Raji (cell line): ENCODE results near the gene KLHL30.

Experiments
- POLR2A ChIP-seq: IDR thresholded peaks from 2 replicates; pipeline ENCODE4 v1.6.1; 2011; ENCODE audit warnings: low read depth, low read length, control low read depth; ENCODE audit not compliant: insufficient read depth

Gene KLHL30

DNA sequence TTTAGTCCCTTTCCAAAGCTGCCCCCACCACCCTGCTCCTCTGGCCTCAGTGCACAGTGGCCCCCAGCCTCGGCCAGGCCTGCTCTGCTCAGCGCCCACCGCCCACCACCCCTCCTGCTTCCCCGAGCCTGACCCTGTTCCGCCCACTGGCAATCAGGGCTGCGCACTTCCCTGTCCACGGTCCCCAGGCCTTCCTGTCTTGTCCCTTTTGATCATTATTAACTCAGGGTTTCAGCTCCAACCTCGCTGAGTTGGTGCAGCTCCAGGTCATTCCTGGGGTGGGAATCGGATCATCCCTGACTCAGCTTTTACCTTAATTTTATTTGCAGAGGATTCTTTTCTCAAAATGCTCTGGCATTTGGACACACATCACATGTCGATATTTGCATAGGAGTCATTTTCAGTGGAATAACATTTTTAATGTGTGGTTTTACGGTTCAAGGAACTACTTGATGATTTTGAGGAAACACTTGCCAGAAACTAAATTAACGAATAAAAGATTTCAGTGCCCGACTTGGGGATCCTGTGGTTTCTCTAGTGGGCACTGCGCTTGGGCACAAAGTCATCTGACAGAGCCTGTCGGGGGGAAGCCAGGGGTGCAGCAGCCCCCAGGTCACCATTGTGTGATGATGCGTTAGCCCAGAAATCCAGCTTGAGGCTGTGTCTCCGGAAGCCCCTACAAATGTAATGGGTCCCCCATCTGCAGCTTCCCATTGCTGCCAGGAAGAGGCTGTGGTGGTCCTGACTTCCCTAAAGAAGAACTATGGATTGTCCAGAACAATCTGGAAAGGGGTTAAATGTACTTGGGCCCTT lies 39.4 kb upstream of the KLHL30 start:
- TF ChIP-seq POLR2A = no peak

DNA sequence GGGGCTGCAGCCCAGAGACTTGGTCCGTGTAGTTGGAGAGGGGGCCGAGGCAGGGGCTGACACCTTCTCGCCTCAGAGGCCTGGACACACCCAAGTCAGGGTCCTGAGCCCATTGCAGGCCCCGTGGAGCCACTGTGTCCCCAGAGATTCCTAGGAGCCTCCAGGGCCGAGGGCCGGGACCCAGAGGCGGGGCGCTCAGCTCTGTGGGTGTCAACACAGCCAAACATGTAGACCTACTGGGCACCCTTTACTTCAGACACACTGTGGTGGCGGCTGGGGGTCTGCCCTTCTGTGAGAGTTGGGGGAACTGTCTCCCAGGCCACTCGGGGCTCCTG lies 38.8 kb upstream of the KLHL30 start:
- TF ChIP-seq POLR2A = no peak

DNA sequence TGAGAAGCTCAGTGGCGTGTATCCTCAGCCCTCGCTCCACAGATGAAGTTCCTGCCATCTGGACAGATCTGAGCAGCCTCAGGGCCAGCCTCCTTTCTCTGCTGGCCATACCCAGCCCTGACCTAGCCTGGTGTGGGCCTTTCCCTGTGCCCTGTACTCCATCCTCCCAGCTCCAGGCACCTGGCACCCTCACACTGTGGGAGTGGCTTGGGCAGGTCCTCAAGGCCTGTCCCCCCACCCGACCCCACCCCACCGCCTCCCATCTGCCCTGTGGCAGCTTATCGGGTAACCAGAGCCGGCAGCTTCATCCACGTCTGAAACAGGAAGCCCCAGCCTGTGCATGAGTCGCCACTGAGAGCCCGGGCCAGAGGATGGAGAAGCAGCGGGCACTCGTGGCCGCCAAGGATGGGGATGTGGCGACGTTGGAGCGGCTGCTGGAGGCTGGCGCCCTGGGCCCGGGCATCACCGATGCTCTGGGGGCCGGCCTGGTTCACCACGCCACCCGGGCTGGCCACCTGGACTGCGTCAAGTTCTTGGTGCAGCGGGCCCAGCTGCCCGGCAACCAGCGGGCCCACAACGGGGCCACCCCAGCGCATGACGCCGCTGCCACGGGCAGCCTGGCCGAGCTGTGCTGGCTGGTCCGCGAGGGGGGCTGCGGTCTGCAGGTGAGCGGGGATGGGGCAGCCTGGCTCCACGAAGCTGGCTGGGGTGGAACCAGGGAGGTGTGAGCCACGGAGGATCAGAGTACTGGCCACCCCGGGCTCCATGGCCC lies 38.2 kb upstream of the KLHL30 start, which contains the start of gene ESPNL:
ESPNL (plus strand) TSS at position 292 of the 772 bp plus-strand sequence; CDS start at position 372, 80 bp downstream.
- TF ChIP-seq POLR2A = no peak

DNA sequence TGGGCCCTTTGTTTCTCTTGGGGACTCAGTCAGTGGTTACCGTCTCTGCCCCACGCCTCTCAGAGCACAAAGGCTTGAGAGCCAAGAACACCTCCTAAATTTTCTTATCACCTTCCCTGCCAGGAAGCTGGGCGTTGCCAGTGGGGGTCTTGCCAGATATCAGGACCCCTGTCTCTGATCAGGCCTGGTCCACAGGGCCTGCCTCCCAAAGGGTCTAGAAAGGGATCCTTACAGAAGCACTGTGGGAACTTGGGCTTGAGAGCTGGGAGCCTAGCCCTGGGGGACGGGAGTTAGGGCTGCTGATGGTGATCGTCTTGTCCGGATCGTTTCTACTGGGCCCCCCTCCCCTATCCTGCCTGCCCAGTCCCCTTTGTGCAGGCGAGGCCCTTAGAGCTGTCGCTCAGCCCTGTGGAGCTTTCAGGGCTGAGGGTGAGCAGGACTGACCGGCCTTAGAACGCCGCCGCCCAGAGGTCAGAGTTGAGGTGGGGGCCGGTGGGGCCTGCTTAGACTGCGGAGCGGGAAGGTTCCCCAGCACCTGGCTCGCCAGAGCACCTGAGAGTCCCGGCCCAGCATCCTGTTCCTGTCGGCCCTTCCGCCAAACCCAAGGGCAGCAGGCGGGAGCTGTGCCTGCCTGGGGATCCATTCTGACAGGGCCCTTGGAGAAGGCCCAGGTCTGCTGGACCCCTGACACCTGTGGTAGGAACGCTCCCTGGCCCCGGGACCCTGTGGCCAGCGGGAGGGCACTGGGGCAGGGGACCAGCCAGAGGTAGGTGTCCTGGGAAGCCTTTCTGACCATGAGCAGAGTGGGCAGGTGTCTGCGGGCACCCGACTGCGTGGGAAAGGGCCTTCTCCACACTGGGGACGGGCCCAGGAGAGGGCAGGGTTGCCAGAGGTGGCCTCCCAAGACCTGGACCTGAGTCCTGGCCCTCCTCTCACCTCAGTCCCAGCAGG lies 37.4 kb upstream of the KLHL30 start:
- no peak for TF ChIP-seq POLR2A

DNA sequence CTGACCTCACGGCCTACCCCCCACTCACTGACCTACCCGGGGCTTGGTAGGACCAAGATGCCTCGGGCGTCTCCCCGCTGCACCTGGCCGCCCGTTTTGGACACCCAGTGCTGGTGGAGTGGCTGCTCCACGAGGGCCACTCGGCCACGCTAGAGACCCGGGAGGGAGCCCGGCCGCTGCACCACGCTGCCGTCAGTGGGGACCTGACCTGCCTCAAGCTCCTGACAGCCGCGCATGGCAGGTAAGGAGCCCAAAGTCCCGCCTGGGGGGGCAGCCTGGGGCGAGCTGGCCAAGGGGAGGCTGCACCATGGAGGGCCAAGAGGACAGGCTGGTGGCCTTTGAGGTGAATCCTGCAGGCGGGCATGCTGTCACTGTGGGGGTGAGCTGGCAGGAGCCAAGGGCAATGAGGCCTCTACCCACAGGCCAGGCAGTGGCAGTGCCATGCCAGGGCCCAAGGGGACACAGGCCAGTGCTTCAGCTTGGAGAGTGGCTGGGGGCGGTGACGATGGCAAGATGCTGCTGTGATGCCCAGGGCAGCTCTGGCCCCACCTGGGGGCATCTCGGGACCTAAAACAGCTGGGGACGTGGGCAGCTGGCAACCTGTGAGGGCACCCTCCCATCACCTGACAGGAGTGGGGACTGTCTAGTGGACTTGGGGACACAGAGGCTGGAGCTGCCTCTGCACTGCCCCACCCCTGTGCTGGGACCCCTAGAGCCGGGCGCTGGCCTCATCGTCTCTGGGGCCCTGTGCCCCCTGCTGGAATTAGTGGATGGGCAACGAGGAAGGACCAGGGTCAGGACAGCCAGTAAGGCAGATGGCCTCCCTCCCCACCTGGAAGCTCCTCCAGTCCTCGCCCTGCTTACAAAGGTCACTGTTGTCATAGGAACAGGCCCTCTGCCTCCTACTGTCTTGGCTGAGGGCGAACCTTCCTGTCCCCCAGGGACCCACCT lies 36.3 kb upstream of the KLHL30 start:
- TF ChIP-seq POLR2A = no peak

DNA sequence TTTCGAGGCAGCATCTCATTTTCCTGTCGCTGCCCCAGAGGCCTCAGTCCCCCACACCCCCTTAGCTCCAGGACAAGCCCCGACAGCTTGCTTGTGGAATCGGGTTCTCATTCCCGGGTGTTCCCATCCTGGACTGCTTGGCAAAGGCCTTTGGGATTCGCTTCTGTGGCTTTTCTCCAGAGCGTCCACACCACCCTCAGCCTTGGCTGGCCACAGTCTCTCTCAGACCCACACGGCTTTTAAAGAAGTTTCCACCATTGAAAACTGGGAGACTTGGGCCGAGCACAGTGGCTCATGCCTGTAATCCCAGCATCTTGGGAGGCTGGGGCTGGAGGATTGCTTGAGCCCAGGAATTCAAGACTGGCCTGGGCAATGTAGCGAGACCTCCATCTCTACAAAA lies 35.6 kb upstream of the KLHL30 start:
- TF ChIP-seq POLR2A = no peak

DNA sequence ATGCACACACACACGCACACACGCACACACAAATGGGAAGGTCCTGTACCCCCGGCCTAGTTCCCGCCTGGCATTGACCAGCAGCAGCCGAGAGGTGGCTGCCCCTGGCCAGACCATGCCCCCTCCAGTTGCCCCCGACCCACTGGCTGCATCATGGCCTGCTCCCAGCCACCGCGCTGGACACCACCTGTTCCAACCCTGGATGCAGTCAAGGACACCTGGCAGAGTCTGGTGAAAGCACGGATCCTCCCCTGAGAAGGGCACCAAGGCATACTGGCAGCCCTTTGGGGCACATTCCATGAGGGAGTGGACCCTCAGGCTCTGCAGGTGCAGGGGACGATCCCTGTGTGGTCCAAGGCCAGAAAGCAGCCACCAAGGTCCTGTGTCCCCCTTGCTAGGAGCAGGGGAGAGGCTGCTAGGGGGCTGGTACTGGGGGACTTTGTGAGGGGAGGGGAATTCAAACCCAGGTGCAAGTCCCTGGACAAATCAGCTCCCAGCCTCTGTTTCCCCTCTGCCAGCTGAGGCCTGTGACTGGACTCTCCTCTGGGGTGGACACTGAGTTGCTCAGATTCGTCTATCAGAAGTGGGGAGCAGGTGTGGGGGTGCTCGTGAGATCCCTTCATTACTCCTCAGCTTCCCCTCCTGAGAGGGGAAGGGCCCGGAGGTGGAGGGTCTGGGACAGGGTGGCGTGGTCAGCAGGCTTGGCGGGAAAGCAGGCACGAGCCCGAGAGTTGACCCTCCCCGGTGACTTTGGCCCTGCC lies 34.8 kb upstream of the KLHL30 start:
- TF ChIP-seq POLR2A = no peak

DNA sequence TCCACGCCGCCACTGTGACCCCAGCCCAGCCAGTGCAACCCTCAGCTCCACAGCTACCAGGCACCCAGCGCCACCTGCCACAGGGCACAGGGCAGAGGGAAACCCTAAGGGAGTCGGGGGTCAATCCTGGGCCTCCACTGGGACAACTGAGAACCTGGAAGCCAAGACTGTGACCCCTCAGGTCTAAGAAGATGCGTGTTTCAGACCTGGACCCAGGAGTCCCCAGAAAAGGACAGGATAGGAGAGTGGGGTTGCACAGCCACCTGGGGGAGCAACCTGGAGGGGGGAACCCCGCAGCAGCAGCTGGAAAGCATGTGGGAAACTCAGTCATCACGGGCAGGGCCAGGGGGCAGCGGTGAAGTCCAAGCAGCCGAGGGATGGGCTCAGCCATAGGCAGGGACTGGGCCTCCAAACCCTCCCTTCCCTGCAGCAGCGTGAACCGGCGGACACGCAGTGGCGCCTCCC lies 34.2 kb upstream of the KLHL30 start:
- TF ChIP-seq POLR2A = no peak

DNA sequence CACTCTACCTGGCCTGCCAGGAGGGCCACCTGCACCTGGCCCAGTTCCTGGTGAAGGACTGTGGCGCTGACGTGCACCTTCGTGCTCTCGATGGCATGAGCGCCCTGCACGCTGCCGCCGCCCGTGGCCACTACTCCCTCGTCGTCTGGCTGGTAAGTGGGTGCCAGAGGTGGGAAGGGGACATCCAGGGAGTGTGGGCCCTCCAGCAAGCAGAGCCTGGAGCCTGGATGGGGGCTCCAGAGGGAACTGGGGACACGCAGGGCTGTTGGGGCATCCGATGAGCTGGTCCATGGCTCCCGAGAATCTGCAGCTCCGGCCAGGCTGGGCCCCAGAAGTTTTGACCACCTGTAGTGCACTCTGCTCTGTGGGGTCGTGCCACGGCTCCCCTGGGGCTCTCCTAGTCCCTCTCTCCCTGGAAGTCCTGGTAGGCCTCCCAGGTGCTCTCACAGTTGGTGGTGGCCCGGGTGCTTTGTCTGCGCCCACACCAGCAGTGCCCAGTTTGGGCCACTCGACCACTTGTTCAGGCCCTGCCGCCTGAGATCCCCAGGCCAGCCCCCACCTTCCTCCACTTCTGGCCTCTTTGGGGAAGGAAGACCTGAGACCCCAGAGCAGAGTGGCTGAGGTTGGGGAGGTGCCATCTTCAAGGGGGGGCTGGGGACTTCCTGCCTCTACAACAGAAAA lies 33.6 kb upstream of the KLHL30 start:
- no peak for TF ChIP-seq POLR2A

DNA sequence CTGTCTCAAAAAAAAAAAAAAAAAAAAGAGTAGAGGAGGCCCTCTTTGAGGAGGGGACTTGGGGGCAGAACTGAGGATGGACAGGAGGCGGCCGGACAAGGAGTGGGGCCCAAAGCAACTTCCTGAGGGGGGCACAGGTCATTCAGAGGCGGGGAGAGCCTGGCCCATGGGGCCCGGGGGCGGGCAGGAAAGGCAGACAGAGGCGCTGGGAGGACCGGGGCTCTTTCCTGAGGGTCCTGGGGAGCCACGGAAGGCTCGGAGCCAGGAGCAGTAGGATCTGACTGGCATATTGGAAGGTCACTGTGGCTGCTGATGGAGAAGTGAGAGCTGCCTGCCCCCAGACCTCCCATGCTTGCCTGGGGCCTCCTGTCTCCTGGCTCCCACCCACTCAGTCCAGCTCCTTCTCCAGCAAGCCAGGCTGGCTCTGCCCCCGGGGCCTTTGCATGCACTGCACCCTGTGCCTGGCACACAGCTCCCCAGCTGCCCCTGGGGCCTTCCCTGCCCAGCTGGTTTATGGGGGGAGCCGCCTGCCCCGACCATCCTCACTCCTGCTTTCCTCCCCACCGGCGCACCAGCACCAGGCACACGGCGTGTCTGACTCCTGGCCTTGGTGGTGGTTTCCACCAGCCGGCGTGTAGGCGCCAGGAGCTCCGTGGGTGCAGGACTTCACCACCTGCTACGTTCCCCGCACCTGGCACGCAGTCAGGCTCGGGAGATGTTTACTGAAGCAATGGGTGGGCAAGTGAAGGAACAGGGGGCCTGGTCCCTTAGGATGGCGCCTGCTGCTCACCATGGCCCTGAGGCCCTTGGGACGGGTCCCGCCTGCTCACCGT lies 32.7 kb upstream of the KLHL30 start:
- no peak for TF ChIP-seq POLR2A

DNA sequence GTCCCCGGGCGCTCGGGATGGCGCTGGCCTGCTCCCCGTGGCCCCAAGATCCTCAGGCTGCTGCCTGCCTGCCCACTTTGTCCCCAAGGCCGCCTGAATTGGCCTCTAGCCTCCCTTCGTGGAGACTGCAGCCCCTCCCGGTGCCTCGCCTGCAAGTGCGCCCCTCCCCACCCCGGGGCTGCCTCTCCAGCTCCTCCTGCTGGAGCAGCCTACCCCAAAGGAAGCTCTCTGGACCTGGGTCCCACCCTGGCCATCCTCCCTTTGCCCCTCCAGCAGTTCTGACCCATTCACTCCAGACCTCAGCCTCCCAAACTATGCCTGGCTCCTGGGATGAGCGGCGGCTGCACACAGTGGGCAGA lies 32.1 kb upstream of the KLHL30 start:
- no peak for TF ChIP-seq POLR2A

DNA sequence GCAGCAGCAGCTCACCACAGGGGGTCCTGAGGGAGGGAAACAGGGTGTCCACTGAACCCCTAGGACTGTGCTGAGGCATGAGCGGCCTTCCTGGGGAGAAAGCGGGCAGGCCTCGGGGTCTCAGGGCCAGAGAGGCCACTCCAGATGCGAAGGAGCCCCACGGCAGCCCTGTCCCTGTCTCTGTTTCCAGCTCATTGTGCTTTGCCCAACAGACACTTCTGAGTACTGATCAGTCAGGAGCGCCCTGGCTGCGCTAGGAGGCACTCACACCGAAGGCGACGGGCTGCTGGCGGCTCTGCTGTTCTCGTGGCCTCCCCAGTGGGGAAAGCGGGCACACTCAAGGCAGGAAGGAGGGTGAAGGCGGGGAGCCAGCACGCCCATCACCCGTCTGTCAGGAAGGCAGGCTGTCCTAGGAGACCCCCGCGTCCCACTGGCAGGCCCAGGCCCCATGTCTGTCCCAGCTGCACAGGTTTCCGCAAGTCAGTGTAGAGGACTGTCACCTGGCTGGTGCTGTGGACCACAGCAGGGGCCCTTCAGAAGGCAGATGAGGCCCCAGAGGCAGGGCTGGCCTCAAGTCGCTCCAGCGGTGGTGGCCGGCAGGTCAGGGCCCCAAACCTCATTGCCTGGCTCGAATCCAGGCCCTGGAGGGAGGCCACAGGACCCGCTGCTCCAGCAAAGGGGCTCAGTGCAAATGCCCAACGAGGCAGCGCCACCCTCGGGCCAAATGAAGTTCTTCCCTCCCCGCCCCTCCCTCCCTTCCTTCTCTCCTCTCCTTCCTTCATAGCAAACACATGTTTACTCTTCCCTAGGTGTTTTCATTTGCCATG lies 31.6 kb upstream of the KLHL30 start:
- no peak for TF ChIP-seq POLR2A
